ENCODE data around the gene MPRIP.

The MPRIP gene

GRCh38 chr17:17032131-17032692 lies 10.0 kb upstream of the MPRIP start:
- DNase-seq, result no peak

GRCh38 chr17:17033466-17033865 lies 8.8 kb upstream of the MPRIP start:
- no peak for DNase-seq

DNA sequence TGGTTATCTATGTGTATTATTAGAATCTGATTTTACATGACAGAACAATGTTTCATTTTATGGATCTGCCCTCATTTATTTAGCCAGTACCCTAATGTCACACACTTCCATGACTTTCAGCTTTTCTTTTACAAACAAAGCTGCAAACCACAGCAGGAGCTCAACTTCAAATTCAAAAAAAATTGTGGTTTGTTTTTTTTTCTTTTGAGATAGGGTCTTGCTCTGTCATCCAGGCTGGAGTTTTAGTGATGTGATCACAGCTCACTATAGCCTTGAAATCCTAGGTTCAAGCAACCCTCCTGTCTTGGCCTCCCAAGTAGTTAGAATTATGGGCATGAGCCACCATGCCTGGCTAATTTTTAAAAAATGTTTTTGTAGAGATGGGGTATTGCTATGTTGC lies 8.2 kb upstream of the MPRIP start:
- DNase-seq, result no peak

- DNase-seq, result peak; percentile 86
These were observed 7.7 kb upstream of the MPRIP start for GRCh38 chr17:17034496-17035075.

GRCh38 chr17:17035490-17035889 lies 6.8 kb upstream of the MPRIP start:
- peak; percentile 70 for DNase-seq

DNA sequence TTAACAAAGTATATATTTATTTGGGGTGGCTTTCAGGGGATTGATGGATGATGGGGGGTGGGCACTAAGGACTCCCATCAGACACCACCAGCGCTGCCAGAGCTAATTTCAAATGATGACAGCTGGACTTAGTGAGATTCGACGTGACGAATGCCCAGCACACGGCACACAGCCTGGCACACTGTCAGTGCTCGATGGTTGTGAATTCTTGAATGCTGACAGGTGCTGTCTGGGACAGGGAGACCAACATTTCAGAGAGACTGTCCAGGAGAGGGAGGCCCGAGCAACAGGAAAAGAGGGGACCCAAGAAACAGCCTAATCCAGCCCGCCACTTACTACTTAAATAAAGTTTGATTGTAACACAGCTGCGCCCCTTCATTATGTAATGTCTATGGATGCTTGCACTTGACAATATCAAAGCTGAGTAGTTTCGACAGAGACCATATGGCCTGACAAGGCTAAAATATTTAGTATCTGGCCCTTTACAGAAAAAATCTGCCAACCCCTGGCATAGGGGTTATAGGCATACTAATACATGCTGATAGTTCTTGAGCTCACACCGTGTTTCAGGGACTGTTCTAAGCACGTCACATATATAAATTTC lies 6.2 kb upstream of the MPRIP start:
- no peak for DNase-seq

- DNase-seq, result peak; percentile 34
These were observed 5.7 kb upstream of the MPRIP start for GRCh38 chr17:17036524-17036998.

DNA sequence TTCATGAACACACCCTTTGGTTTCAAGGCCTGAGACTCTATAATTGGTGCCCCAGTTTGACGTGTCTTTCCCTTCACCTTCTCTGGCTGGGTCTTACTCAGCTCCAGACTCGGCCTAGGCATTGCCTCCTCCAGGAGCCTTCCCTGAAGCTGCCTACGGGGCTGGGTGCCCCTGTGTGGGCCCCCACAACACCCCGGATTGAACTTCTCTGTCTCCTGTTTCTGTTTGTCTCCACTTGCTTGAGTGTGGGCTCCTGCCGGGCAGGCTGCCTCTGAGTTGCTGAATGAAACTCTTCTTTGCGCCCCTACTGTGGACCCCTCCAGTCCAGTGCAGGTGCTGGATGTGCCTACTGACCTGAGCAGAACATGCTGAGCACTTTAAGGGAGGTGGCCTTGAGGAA lies 2.3 kb upstream of the MPRIP start:
- no peak for DNase-seq

GRCh38 chr17:17041018-17041521 lies 1.2 kb upstream of the MPRIP start:
- no peak for DNase-seq

GRCh38 chr17:17041571-17042383 lies 480 bp upstream of the MPRIP start:
- peak; percentile 96 for DNase-seq

GRCh38 chr17:17042851-17043460 lies 699 bp downstream of the MPRIP start:
- no peak for DNase-seq

DNA sequence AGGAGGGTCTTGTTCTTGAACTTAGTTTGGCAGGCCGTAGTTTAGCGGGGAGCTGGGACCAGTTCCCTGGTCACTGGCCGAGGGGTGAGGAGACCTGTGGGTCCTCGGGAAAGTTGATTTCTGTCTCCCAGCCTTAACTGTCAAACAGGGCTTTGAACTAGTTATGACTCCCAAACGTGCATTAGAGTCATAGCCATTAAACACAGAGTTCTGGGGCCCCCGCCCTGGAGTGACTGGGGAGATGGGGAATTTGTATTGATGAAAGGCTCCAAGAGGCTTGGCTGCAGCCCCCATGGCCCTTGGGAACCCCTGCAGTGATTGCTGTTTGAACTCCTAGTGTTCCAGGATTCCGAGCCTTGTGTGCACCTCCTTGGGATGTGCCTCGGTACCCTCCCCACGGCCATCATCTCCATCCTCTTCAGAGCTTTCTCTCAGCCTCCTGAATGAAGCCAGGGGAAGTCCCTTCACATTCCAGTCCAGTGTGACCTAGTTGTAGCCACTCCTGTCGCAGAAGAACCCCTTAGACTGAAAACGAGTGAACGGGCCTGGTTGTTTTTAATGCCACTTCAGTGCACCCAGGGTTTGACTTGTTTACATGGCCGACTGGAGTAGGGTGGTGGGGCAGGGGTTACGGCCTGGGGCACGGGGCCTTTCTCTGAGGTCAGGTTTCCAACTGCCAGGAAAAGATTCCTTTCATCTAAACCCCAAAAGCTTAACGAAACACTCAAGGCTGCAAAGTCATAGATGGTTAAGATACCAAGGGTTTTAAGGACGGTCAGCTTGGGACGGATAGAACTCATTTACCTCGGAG lies 1.4 kb downstream of the MPRIP start:
- DNase-seq, result no peak

GRCh38 chr17:17044846-17045561 lies 2.7 kb downstream of the MPRIP start:
- DNase-seq, result no peak

- no peak for DNase-seq
These were observed 5.8 kb downstream of the MPRIP start for GRCh38 chr17:17048106-17048505.

GRCh38 chr17:17050346-17051345 lies 8.4 kb downstream of the MPRIP start:
- no peak for DNase-seq

GRCh38 chr17:17051380-17051779 lies 9.1 kb downstream of the MPRIP start:
- no peak for DNase-seq

GRCh38 chr17:17051791-17052461 lies 9.7 kb downstream of the MPRIP start:
- no peak for DNase-seq

DNA sequence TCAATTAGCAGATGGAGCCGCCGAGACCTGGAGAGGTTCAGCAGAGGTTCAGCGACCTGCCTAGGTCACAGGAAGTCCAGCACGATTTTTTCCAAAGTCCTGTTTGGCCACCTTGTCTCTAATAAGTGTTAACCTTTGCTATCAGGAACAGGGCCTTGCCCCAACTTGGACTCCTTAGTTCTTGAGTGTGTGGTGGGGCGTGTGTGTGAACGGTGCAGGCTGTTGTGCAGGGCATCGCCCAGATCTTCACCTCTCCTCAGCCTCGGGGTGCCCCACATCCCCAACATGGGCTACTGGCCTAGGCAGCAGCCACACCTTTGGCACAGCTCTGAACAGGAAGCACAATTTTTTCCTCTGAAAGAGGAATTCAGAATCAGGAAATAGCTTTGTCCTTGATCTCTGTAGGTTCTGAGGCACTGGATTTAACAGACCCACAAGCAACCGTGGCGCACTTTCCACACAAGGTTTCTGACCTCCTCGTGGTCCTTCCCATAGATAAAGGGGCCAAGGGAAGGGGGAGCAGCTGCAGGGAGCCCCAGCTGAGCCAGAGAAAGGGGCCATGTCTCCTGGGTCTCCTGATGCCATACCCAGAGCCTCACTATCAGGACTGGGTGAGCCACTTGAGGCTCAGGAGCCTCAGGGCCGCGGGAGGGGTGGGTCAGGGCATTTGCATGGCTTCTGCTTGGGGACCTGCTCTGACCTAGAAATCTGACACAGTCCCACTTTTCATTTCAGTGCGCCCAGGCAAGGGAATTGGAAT lies 10.4 kb downstream of the MPRIP start:
- no peak for DNase-seq
